ENCODE data around the gene PFN3.

Gene PFN3

GRCh38 chr5:177372034-177372896 is 28.2 kb downstream of the PFN3 start:
- peak overlapping the region; percentile 91 to 100 (median 98) for H3K4me2 ChIP-seq
- H3K9me3 ChIP-seq (replicated peaks in 1 of 11) = no peaks in the 10 kb centered on the region
- H3K36me3 ChIP-seq = peaks cover 5 to 33% (median 15%) of the 10 kb centered on the region in 11 experiments; a peak in 18 of 22 replicates
- H3K27ac ChIP-seq = peak overlapping the region in 7 of 11 experiments; percentile 64 to 76 (median 72); a peak in 7 of 22 replicates
- H4K20me1 ChIP-seq = peaks cover 0 to 24% (median 0%) of the 10 kb centered on the region in 11 experiments; a peak in 9 of 22 replicates
- TF ChIP-seq Cebpa-rat (IDR thresholded peaks at IDR 0.05) = no peak
- H3K4me1 ChIP-seq = peaks cover 35 to 71% (median 53%) of the 10 kb centered on the region in 10 experiments
- H3K9ac ChIP-seq = peak overlapping the region in 10 of 11 experiments; percentile 13 to 84 (median 81); a peak in 11 of 22 replicates
- no peaks in the 10 kb centered on the region for H3K27me3 ChIP-seq
- H3K4me3 ChIP-seq = peak overlapping the region in 5 of 10 experiments; percentile 10 to 70 (median 68); a peak in 9 of 20 replicates

GRCh38 chr5:177371120-177372033 is 29.1 kb downstream of the PFN3 start:
- Histone ChIP-seq H3K4me2 (peak overlapping the region; percentile 91 to 100 (median 98)), H3K9me3 (replicated peaks in 1 of 11) (no peaks in the 10 kb centered on the region), H3K27ac (peak overlapping the region; percentile 60 to 76 (median 72)), H3K36me3 (peaks cover 5 to 35% (median 15%) of the 10 kb centered on the region in 11 experiments; a peak in 18 of 22 replicates), H3K4me1 (peaks cover 40 to 64% (median 53%) of the 10 kb centered on the region in 10 experiments), H3K27me3 (no peaks in the 10 kb centered on the region), H3K4me3 (peak overlapping the region; percentile 60 to 70 (median 64)), H3K9ac (peak overlapping the region; percentile 69 to 84 (median 80)), H4K20me1 (peaks cover 0 to 32% (median 0%) of the 10 kb centered on the region in 11 experiments; a peak in 9 of 22 replicates)
- TF ChIP-seq Cebpa-rat (IDR thresholded peaks at IDR 0.05) = no peak

GRCh38 chr5:177370488-177371119 is 29.9 kb downstream of the PFN3 start:
- Histone ChIP-seq H3K27me3 (no peaks in the 10 kb centered on the region), H3K27ac (peak overlapping the region in 10 of 11 experiments; percentile 60 to 76 (median 72); a peak in 14 of 22 replicates), H4K20me1 (peaks cover 0 to 40% (median 0%) of the 10 kb centered on the region in 11 experiments; a peak in 9 of 22 replicates), H3K36me3 (peaks cover 5 to 35% (median 15%) of the 10 kb centered on the region in 11 experiments; a peak in 18 of 22 replicates), H3K4me2 (peak overlapping the region; percentile 91 to 100 (median 98)), H3K4me1 (peaks cover 44 to 69% (median 53%) of the 10 kb centered on the region in 10 experiments), H3K9me3 (replicated peaks in 1 of 11) (no peaks in the 10 kb centered on the region), H3K4me3 (peak overlapping the region; percentile 60 to 70 (median 64)), H3K9ac (peak overlapping the region in 10 of 11 experiments; percentile 69 to 83 (median 80); a peak in 18 of 22 replicates)
- TF ChIP-seq Cebpa-rat (IDR thresholded peaks at IDR 0.05) = no peak

- Histone ChIP-seq H3K36me3 (peaks cover 5 to 35% (median 15%) of the 10 kb centered on the region in 11 experiments; a peak in 18 of 22 replicates), H3K9ac (peak overlapping the region in 5 of 11 experiments; percentile 4 to 49 (median 31); a peak in 8 of 22 replicates), H3K4me3 (no peak overlapping the region), H4K20me1 (peaks cover 0 to 44% (median 0%) of the 10 kb centered on the region in 11 experiments; a peak in 9 of 22 replicates), H3K4me1 (peaks cover 42 to 70% (median 50%) of the 10 kb centered on the region in 10 experiments), H3K9me3 (replicated peaks in 1 of 11) (no peaks in the 10 kb centered on the region), H3K27me3 (no peaks in the 10 kb centered on the region), H3K27ac (peak overlapping the region in 6 of 11 experiments; percentile 0 to 52 (median 17); a peak in 7 of 22 replicates), H3K4me2 (peak overlapping the region; percentile 21 to 99 (median 64))
- TF ChIP-seq Cebpa-rat (IDR thresholded peaks at IDR 0.05) = no peak
Observed at GRCh38 chr5:177369645-177370440, 30.6 kb downstream of the PFN3 start.

- Histone ChIP-seq H4K20me1 (peaks cover 0 to 52% (median 4%) of the 10 kb centered on the region in 11 experiments; a peak in 10 of 22 replicates), H3K4me3 (no peak overlapping the region), H3K9me3 (replicated peaks in 1 of 11) (no peaks in the 10 kb centered on the region), H3K36me3 (peaks cover 5 to 34% (median 15%) of the 10 kb centered on the region in 11 experiments; a peak in 18 of 22 replicates), H3K27ac (peak overlapping the region in 4 of 11 experiments; percentile 2 to 52 (median 28); a peak in 3 of 22 replicates), H3K4me2 (peak overlapping the region; percentile 21 to 99 (median 64); a peak in 21 of 22 replicates), H3K27me3 (no peaks in the 10 kb centered on the region), H3K4me1 (peaks cover 44 to 78% (median 55%) of the 10 kb centered on the region in 10 experiments), H3K9ac (peak overlapping the region in 5 of 11 experiments; percentile 4 to 49 (median 31); a peak in 7 of 22 replicates)
- TF ChIP-seq Cebpa-rat (IDR thresholded peaks at IDR 0.05) = no peak
Observed at GRCh38 chr5:177368869-177369644, 31.4 kb downstream of the PFN3 start.

GRCh38 chr5:177367981-177368868 is 32.2 kb downstream of the PFN3 start:
- no peak overlapping the region for H3K9ac ChIP-seq
- H3K36me3 ChIP-seq = peaks cover 5 to 25% (median 15%) of the 10 kb centered on the region in 11 experiments; a peak in 18 of 22 replicates
- peaks cover 50 to 78% (median 63%) of the 10 kb centered on the region in 10 experiments for H3K4me1 ChIP-seq
- no peak overlapping the region for H3K4me3 ChIP-seq
- H3K27me3 ChIP-seq = no peaks in the 10 kb centered on the region
- H3K27ac ChIP-seq = no peak overlapping the region
- TF ChIP-seq Cebpa-rat (IDR thresholded peaks at IDR 0.05) = no peak
- H4K20me1 ChIP-seq = peaks cover 0 to 55% (median 6%) of the 10 kb centered on the region in 11 experiments; a peak in 11 of 22 replicates
- no peak overlapping the region for H3K4me2 ChIP-seq
- no peaks in the 10 kb centered on the region for H3K9me3 ChIP-seq (replicated peaks in 1 of 11)
